Panc1 (cell line): ENCODE results near the gene CES3.

Source experiments
- POLR2AphosphoS5 ChIP-seq: IDR thresholded peaks from 2 replicates; pipeline ENCODE4 v1.6.1; 2012; ENCODE audit warnings: mild to moderate bottlenecking, low read depth, low read length, moderate library complexity
- TF ChIP-seq, protein P1 (sequence below): fragments of 450-650 bp; IDR thresholded peaks from 2 replicates; pipeline ENCODE4 v1.5.1; 2017; ENCODE audit warnings: mild to moderate bottlenecking

DNA sequence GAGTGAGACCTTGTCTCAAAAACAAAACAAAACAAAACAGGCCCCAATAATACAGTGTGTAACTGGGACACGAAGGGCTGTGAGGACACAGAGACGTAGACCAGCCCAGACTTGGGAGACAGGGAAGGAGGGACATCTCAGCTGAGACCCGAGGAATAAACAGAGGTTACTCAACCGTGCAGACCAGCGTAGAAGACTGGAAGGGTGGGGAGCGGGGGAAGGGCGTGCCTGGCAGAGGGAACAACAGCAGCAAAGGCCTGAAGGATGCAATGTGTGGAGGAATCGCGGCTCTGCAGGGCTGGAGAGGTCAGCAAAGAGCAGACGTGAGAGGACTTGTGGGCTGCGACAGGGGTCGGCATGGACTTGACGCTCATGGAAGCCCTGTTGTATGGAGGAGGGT lies 15.7 kb downstream of the CES3 start:
- TF ChIP-seq, protein P1, sequence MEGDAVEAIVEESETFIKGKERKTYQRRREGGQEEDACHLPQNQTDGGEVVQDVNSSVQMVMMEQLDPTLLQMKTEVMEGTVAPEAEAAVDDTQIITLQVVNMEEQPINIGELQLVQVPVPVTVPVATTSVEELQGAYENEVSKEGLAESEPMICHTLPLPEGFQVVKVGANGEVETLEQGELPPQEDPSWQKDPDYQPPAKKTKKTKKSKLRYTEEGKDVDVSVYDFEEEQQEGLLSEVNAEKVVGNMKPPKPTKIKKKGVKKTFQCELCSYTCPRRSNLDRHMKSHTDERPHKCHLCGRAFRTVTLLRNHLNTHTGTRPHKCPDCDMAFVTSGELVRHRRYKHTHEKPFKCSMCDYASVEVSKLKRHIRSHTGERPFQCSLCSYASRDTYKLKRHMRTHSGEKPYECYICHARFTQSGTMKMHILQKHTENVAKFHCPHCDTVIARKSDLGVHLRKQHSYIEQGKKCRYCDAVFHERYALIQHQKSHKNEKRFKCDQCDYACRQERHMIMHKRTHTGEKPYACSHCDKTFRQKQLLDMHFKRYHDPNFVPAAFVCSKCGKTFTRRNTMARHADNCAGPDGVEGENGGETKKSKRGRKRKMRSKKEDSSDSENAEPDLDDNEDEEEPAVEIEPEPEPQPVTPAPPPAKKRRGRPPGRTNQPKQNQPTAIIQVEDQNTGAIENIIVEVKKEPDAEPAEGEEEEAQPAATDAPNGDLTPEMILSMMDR = no peak
- TF ChIP-seq POLR2AphosphoS5 = no peak
